Activated T-helper 1 cell treated with Interleukin-2 at 50 U/mL for 16 hours (primary cell): ENCODE data around the gene LSAMP.

ENCODE experiments used
- DNase-seq: peaks from one replicate; pipeline ENCODE4 v3.0.0-alpha.2; 2020; ENCODE audit warnings: low read depth

LSAMP gene

DNA sequence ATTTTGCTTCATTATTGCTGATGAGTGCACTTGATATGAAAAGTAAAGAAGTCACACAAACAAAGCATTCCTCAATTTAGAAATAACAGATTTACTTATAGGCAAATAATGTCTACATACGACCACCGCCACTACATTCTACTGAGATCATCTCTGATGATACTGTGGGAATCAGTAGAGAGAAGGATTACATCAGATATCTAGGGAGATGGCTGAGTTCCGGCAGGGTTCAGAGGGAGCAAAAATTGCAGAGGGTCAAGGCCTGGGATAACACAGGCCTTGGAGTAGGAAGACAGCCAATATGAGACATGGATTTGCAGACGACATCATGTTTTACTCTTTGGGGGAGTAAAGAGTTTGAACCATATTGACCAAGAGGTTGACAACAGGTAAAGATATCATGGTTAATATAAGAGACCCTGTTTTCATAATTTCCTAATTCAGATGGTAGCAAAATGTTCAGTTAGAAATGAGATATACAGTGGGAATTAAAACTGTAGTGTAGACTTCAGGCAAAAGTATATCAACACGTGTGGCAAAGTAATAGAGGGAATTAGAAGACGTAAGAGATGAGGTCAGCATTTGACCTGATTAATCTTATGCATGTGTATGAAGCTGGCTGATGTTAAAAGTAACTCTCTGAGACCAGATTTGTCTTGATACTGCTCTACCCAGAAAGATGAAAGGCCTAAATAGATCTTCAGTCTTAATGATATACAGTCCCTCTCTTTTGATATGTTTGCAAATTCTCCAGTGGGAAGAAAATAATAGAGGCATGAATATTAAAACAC is 15.6 kb downstream of the LSAMP start:
- no peak for DNase-seq

DNA sequence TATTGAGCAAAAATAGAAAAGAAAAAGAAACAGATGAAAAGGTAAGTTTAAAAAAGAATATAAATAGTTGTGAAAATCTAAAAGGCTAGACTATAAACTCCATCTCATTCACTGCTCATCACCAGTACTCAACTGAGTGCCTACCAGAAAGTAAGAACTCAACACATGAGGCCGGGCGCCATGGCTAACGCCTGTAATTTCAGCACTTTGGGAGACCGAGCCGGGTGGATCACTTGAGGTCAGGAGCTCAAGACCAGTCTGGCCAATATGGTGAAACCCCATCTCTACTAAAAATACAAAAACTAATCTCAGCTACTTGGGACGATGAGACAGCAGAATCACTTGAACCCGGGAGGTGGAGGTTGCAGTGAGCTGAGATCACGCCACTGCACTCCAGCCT is 19.3 kb downstream of the LSAMP start:
- no peak for DNase-seq

DNA sequence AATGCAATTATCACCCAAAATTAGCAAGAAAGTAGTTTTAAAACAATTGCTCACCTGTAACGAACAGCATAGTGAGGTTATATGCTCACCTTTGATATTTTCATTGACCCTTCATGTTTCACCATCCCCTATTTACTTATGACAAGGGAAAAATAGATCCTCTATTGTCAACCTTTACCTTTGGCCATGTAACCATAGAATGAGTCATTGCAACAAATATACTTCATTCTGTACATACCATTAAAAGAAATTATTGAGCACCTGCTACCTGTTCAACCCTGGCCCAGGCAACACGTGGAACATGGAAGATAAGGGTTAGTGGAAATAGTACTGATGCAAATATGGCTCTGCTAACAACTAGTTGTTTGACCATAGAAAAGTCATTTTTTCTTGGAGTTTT is 20.2 kb downstream of the LSAMP start:
- no peak for DNase-seq

DNA sequence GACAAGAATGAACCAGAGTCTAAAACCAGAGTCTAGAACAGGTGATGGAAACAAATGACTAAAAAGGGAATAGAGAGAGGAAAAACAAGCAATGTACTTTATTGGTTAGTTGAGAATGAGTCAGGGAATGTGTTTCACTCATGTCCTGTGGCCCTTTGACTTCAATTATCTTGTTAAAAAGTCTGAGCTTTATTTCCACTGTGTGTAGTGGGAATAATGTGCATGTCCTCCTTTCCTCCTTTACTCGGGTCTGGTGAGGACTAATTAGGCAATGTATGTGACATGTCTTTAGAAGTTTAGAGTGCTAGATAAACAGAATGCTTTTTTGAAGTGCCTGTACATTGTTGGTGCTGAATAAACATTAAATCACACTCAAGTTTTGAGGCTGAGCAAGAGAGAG is 21.3 kb downstream of the LSAMP start:
- DNase-seq, result no peak

DNA sequence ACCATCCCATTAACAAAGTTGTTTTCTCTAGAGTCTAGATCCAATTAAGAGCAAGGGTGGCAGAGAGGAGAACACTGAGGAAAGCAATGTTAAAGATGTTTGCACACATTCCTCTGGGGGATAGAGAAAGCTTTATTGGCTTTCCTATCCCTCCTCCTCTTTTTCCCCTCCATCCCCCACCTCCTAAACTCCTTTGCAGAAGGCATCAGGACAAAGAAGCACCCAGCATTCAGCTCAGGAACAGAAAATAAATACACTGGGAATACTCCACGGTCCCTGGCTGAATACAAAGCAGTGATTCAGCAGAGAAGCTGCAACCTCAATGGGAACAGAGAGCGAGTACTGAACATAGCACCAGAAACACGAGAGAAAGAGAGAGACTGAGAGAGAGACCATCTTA is 21.9 kb downstream of the LSAMP start:
- no peak for DNase-seq

DNA sequence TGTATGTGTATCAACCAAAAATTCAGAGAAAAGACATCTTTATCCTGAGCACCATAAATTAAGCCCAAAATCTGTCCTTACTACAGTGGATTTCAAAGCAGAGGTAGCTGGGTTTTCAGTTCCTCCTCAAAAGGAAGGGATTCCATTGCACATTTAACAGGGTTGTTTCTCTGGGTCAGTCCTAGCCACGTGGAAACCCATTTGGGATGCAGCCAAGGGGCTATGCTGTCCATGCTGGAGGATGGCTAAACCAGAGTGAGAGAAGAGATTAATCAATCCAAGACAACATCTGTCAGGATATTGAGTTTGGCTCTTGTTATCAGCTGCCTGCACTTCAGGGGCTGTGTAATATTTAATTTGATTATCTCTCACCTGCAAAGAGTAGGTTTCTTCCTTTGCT is 28.1 kb downstream of the LSAMP start:
- DNase-seq, result no peak

DNA sequence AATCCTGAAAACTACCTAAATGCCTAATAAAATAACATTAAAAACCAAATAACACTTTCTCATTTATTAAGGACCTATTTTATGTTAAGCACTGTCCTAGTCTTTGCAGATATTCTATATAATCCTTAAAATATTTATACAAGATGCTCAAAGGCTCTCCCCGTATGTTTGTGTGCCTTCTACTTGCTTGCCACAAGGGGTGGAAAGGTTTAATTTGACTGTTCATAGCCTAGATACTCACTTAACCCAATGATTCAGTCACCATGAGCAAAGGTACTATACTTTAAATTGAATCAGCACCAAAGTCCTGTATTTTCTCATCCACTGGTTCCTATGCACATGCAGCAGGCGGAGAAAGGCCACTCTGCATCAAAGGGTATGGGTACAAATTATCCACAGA is 32.0 kb downstream of the LSAMP start:
- no peak for DNase-seq

DNA sequence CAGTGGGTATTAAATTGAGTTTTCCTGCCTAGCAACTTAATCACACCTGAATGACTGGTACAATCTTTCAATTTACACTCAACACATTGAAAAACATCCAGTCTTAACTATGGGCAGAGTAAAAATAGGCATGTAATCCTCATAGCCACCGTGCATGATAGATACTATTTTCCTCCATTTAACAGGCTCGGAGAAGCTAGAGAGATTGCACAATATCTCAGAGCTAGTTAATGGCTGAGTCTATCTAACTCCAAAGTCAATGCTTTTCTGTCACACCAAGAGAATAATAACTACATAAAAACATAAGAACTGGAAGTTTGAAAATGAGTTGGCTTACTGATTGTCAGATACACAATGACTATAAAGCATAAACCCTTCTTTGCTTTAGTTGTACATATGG is 36.8 kb downstream of the LSAMP start:
- no peak for DNase-seq

DNA sequence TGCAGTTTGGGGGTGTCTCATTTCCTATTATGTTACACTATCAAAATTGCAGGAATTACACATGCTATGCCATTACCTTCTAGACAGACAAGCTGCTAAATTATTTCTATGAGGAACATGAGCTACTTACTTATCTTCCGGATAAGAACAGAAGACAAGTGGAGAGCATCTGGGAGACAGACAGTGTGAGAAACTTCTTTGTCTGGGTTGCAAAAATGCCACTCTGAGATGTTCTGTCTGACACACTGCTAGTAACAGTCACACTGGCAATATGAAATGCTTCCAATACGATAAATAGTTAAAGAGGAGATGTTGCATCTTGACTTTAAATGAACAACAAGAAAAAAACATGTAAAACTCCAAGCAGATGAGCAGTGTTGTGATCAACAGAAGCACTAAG is 40.1 kb downstream of the LSAMP start:
- no peak for DNase-seq

DNA sequence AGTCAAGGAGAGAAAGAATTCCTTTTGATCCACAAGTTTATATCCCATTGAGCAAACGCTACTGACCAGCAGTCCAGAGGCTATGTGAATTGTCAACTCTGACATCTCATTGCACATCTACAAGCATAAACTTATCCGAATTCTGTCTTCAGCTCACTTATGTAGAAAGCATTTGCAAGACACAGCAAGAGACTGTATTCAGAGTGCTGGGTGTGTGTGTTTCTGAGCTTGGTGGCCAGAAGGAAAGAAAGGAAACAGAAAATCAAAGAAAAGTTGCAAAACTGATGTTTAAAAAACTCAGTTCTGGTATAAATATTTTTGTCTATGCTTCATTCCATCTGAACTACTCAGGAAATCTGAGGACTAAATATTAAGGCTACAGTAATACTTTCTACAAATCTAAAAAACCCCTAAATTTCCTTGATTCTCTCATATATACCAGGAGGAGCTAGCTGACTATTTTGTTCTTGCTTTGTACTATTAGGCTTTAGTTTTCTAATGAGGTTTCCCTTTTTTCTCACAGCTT is 45.5 kb downstream of the LSAMP start:
- no peak for DNase-seq

DNA sequence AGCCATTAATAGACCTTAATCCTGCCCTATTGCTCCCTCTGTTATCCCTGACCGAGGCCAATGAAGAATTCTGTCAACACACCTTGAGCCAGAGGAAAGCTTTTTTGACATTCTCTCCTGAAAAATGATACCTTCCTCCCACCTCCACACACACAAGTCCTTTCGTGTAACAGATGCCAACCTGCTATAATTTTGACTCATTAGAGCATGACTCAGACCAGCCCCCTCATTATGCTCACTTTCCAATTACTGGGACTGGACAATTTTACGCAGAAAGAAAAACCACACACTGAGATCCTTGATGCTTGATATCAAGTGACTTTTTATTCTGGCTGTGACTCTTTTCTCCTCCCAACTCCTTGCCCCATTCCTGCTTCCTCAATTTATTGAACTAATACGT is 50.9 kb downstream of the LSAMP start:
- DNase-seq, result no peak

DNA sequence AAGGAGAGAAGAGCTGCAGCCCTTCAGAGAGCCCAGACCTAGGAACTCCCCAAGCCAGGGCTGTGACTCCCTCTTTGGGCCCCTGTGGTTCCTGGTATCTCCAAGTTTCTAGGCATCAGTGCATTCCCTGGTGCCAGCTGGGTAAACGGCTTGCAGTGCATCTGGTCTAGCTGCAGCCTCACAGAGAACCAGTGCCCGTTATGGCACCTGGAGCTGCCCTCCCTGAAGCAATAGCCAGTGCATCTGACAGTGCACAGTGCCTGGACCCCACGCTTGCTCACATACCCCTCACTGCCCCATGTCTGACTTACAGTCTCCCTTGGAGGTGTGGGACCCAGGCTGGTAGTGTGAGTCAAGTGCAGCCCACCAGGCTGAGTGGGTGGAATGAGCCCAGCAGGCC is 52.1 kb downstream of the LSAMP start:
- DNase-seq, result no peak

DNA sequence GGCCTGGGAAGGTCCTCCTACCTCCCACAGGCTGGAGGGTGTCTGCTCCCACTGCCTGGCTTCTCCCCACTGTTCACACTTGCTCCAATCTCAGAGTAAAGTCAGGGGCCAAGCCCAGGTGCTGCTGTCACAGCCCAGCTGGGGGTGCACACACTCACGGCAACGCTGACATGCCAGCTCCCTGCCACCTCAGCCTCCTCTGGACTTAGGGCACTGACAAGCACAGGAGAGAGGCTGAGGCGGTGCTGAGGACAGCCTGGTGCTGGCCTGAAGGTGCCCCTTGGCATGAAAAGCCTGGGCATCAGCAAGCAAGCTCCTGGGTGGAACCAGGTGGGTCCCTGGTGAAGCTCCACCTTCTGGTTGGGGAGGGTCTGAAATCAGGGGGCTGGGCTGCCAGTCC is 53.0 kb downstream of the LSAMP start:
- no peak for DNase-seq

DNA sequence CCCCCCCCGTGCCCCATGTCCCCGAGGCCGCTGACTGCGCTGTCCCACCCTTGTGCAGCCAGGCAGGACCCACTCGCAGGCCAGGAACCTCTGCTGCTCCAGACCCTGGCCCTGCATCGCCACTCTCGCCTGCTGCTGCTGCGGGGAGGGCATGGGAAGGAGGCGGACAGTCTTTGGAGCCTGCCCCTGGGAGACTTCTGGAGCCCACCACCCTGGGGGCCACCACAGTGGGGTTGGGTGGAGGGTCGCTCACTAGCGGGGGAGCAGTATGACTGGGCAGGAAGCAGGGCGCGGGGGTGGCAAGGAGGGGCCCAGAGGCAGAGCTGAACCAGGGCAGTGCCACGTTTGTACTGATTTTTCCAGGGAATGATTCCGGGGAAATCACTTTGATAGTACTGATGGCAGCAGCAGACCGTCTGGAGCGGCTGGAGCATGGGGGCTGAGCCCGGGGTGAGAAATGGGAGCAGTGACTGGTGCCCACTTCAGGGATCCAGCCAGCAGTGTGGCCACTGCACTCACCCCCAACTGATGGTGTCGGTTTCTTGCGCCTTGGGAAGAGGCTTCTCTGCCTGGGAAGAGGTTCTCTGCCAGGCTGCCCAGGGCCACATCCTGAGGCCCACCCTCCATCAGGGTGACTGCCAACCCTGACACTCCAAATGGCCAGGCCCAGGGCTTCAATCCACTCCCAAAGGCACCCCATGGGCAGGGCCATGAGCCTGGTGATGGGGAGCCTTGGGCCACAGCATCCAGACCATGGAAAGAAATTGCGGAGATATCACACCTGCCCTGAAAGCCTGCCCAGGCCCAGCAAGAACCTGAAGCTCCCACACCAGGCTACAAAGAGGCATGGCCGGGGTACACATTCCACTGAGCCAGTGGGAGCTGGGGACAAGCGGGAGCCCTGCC is 53.7 kb downstream of the LSAMP start:
- no peak for DNase-seq

DNA sequence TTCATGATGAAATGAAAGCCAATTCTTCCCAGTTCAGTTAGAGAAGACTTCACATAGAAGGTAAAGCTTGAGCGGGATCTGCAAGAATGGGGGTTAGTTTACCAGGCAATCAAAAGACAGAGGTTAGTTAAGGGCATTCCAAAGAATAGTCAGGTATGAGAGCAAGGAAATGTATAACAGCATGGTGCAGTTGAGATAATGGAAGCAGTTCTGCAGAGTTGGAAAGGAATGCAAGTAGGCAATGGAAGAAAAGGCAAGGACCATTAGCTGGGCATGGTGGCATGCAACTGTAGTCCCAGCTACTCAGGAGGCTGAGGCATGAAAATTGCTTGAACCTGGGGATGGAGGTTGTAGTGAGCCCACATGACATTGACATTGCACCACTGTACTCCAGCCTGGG is 55.0 kb downstream of the LSAMP start:
- DNase-seq, result no peak

DNA sequence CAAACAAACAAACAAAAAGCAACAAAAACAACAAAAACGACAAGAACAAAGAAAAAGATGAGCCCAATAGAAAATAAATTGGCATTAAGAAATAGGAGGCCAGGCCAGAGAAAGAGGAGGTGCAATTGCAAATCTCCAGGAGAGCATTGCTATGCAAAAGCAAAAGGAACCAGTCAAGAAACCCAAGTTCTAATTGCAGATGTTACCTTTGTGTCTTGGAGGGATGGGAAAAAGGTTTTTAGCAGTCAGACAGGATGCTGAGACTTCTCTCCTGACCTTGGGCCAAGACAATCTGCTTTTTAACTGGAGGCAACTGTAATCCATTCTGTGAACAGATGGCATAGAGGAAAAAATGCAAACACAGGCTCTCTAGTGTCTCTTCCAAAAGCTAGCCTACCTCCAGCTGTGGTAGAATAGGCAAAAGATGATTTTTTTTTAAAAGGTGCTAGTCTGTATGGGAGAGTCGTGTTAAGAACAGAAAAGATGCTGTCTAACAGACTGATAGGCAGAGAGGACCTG is 56.4 kb downstream of the LSAMP start:
- no peak for DNase-seq

DNA sequence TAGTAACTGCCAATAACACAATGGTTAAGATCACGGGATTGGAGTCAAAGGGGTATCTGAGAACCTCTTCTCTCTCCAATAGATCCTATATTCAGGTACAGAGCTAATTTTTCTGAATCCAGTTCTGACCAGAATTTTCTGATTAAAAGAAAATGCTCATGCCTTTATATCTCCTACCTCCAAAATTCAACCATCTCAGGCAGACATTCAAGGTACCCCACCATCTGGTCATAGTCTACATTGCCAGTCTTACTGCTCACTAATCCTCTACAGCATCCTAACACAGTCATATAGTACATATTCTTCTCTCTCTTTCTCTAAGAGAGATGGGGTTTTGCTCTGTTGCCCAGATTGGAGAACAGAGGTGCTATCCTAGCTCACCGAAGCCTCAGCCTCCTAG is 59.1 kb downstream of the LSAMP start:
- DNase-seq, result no peak

DNA sequence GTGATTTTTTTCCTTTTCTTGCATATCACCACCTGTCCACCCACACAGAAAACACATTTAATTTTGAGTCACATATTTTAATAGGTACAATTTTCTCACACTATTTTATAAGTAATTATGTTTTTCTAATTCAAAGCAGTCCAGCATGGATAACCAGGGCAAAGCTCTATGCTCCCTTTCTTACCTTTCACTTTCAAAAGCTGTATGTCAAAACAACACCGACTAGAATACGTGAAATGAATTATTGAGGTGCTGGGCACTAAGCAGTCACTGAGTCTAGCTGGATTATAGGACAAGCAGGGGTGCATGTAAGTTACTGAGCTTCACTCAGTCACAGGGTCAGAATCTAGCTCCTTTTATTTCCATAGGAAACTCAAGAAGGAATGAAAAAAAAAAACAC is 60.6 kb downstream of the LSAMP start:
- no peak for DNase-seq

DNA sequence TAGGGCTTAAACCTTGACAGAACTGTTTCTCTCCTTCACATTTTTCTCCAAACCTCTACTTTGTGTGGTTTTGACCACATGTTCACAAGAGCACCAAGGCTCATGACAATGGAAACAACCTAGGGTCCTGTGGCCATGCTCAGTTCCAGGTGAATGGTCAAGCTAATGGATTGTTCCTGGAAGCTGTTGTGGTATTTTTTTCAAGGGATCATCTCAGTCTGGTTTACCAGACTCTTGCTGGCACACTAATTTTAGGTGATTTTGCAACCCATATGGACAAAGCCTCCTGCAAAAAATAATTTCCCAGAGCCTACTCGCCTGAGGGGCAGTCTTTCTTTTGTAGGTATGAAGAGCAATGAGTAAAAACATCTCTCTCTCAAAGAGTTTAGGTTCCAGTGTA is 67.2 kb downstream of the LSAMP start:
- DNase-seq, result no peak

DNA sequence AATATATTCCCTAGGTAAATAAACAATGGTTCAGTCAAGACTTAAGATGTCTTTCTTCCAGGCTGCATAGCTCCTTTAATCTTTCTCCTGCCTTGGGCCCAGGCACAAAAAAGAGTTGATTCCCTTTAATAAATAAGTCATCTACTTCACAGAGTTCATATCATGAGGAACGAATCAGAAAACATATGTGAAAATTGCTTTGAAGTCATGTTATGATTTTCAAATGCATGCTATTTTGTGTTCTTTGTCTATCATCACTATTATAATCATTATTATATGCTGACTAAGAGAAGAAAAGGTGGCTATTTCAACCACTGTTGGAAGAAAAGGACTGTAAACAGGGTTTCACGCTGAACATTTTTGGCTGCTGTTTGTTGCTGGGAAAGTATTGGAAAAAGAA is 70.4 kb downstream of the LSAMP start:
- DNase-seq, result no peak

DNA sequence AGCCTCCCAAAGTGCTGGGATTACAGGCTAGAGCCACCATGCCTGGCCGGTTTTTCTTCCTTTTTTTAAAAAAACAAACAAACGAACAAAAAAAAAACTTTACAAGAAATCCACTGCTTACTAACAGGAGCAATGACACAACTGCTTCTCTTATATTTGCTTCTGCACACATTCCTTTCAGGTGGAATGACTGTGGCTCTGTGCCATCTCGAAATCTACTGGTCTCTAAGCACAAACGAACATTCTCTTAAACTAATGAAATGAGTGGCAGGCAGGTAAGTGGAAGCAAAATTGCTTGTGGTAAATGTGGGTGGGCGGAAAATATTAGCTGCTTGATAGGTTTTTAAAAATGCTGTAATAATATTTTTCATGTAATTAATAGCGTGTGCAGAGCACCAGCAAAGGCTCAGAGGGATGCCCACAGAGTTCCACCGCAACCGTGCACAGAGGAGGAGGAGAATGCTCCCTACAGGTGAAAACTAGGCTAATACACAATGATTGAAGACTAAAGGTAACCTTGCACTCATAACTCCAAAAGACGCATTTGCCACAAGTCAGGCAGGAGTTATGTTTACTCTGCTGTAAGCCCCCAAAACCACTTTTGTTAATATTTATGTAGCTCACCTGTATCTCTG is 77.4 kb downstream of the LSAMP start:
- no peak for DNase-seq

DNA sequence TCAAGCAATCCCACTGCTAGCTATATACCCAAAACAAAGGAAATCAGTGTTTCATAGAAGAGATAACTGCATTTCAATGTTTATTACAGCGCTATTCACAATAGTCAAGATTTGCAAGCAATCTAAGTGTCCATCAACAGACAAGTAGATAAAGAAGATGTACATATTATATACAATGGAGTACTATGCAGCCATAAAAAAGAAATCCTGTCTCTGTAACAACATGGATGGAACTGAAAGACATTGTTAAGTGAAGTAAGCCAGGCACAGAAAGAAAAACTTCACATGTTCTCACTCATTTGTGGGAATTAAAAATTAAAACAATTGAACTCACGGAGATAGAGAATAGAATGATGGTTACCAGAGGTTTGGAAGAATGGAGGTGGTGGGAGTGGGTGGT is 89.2 kb downstream of the LSAMP start:
- DNase-seq, result no peak

DNA sequence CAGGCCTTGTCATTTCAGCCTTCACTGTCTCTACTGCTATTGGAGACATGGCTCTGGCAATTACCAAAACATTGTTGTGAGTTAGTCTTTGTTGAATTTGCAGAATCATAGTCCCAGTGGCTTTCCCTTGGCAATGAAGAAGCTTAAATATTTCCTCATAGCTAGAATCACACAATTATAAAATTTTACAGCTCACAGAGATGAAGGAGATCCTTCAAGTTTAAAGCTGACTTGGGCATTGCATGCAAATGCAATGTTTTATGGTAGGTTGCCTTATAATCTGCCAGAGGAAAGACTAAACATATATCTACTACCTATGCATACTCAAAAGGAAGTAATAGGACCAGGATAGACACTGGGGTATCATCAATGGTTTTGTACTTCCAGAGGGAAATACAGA is 90.9 kb downstream of the LSAMP start:
- no peak for DNase-seq
